Head of caudate nucleus (tissue), 42 donors: ENCODE data around the gene ADI1.
"Not testable (repeated sequence)": the region's sequence is repeated elsewhere in the genome, so short reads cannot be mapped to it uniquely, and the experiment has no call there.

Experiments used
- DNase-seq, 42 donors: peaks; one replicate each; pipeline versions ENCODE4 v3.0.0 to v3.0.0-alpha.2; 2020 to 2021; ENCODE audit warnings: mixed read lengths in 7 of 42
- intact Hi-C: fragments of 100-400 bp; cut with DNase I; formaldehyde crosslinking; loops from one replicate; pipeline ENCODE4 v1.15.0; 2022

Gene ADI1

DNA sequence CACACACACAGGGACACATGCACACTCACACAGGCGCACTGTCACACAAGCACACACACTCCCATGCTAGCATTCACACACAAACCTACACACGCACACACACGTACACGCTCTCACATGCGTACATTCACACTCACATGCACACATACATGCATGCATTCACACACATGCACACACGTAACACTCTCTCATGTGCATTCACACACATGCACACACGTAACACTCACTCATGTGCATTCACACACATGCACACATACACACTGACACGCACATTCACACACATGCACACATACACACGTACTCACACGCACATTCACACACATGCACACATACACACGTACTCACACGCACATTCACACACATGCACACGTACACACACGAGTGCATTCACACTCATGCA is 16.3 kb downstream of the ADI1 start:
- DNase-seq: no peak
- intact Hi-C loops: no loop called here

- intact Hi-C loops: no loop called here
- DNase-seq: peak in 1 of 42 donors; percentile 27
Measured at GRCh38 chr2:3500326-3500899, 18.9 kb downstream of the ADI1 start.

- DNase-seq: peak in 1 of 42 donors; percentile 16
- intact Hi-C loops: no loop called here
Measured at GRCh38 chr2:3498783-3499394, 20.4 kb downstream of the ADI1 start.

DNA sequence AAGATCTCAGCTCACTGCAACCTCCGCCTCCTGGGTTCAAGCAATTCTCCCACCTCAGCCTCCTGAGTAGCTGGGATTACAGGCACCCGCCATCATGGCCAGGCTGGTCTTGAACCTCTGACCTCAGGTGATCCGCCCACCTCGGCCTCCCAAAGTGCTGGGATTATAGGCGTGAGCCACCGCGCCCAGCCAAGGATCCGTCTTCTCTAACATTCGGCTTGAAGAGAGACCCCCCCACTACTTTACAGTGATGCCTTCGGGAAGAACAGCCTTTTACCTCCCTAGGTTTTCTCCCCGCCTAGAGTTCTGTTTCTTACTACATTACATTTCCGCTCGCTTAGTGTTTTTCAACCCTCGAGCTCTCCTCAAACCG is 22.6 kb downstream of the ADI1 start:
- not testable (repeated sequence) for DNase-seq

GRCh38 chr2:3494984-3495666 is 24.2 kb downstream of the ADI1 start:
- DNase-seq: peak in 5 of 42 donors; percentile 1 to 22 (median 13)
- intact Hi-C loops: no loop called here

More for the DNA sequence above, 22.6 kb downstream of the ADI1 start:
- intact Hi-C loops: not testable (repeated sequence)

DNA sequence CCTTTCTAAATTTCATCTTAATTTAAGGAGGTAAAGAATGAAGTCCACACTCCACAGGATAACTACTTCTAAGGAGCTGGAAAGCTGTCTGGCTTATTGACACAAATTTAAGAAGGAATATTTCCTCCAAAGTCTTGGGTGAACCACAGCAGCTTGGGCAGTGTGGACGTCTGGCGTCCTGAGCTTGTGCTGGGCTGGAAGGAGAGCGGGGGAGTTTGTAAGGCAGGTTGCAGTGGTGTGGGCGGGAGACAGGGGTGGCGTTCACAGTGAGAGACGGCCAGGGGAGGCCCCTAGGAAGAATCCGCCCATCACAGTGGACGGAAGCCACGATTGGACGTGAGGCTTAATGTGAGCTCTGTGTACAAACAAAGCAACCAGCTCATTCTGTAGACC is 25.7 kb downstream of the ADI1 start:
- intact Hi-C loops: no loop called here
- DNase-seq: peak in 6 of 42 donors; percentile 2 to 71 (median 45)

GRCh38 chr2:3492951-3493614 is 26.2 kb downstream of the ADI1 start:
- intact Hi-C loops: no loop called here
- peak in 3 of 42 donors; percentile 2 to 41 (median 27) for DNase-seq

- peak in 2 of 42 donors; percentile 9 to 28 for DNase-seq
- intact Hi-C loops: not testable (repeated sequence)
Measured at GRCh38 chr2:3492475-3492787, 26.9 kb downstream of the ADI1 start.

- DNase-seq: peak in 4 of 42 donors; percentile 2 to 37 (median 18)
- intact Hi-C loops: no loop called here
Measured at GRCh38 chr2:3491716-3492474, 27.4 kb downstream of the ADI1 start.

DNA sequence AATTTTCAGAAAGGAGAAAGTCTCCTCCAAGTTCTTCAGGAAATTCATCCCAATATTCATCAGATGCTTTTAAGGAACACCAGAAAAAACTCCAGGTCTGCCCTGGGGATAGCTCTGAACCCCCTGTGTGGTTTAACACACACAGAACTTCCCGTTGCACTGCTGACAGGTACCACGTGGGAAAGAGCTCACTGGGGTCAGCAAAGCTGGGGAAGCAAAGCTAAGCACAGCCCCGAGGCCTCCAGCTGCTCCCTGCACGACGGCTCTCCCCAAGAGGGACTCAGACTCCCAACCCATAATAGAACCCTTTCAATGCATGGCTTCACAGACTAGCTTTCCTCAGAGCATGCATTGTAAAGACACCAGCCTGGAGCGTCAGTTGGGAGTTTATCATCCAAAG is 28.0 kb downstream of the ADI1 start:
- intact Hi-C loops: no loop called here
- DNase-seq: peak in 3 of 42 donors; percentile 1 to 41 (median 18)

DNA sequence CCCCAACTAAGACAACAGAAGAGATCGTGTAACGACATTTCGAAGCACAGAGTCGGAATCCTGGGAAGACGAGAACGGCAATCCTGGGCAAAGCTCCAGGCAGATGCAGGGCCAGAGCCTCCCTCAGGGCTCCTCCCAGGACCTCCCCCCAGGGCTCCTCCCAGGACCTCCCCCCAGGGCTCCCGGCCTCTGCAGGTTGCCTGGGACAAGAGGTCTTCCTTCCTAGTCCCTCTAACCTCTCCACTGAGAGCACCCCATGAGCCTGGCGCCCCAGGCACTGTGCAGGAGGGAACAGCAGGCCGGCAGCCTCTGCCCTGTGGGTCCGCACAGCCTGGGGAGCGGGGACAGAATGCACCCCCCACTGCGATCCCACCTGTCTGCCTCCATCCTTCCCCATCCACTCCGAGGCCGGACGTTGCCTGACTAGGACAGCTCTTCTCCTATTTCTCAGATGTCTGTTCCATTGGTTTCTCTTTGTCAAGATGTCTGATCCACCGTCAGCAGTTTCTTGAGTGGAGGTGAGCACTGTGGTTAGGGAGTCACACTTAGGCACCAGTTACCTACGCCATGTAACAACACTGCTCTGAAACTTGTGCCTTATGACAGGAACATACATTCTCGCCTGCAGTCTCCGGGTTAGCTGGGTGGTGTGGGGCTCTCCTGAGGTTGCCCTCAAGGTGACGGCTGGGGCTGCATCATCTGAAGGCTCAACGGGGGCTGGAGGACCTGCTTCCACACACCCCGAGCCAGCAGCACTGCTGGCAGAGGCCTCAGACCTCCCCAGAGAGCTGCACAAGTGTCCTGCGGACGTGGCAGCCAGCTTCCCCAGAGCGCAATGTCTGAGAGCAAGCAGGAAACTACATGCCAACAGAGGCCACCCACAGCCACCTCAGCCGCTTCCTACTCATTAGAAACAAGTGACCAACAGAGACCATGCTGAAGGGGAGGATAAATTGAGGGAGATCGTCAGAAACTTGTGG is 28.9 kb downstream of the ADI1 start:
- peak in 6 of 42 donors; percentile 3 to 34 (median 18) for DNase-seq
- intact Hi-C loops: no loop called here

DNA sequence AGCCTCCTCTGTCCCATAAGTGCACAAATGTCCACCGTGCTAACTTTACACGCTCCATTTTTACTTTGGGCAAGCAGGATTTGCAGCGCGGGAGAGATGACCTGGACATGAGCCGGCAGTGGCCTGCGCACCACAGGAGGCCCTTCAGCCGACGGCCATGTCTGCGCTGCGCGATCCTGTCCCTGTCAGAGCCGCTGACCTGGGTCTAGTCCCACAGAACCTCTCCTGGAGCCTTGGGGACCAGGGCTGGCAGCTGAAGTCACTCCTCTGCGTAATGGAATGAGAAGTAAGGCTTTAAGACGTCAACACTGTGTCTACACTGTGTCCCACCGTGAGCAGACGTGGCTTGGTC is 29.6 kb downstream of the ADI1 start:
- peak in 5 of 42 donors; percentile 0 to 38 (median 13) for DNase-seq
- intact Hi-C loops: no loop called here

GRCh38 chr2:3488855-3489763 is 30.2 kb downstream of the ADI1 start:
- intact Hi-C loops: no loop called here
- DNase-seq: peak in 8 of 42 donors; percentile 3 to 36 (median 22)

- intact Hi-C loops: no loop called here
- peak in 5 of 42 donors; percentile 3 to 31 (median 14) for DNase-seq
Measured at GRCh38 chr2:3488061-3488531, 31.2 kb downstream of the ADI1 start.

DNA sequence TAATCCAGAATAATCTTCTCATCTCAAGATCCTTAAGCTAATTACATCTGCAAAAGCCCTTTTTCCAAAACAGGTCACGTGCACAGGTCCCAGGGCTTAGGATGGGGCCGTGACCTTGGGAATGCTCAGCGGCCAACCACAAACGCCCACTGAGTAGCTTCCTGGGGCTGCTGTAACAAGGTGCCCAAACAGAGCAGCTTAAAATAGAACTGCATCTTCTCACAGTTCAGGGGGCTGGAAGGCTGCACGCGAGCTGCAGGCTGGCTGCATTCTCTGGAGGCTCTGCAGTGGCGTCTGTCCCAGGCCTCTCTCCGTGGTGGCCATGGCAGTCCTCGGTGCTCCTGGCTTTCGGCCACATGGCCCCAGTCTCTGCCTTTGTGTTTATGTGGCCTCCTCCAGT is 31.9 kb downstream of the ADI1 start:
- intact Hi-C loops: no loop called here
- DNase-seq: peak in 16 of 42 donors; percentile 5 to 72 (median 35)

GRCh38 chr2:3487028-3487425 is 32.3 kb downstream of the ADI1 start:
- peak in 6 of 42 donors; percentile 1 to 21 (median 12) for DNase-seq

More at GRCh38 chr2:3487028-3487425, 32.3 kb downstream of the ADI1 start:
- intact Hi-C loops: no loop called here
